ENCODE measurements around the gene ARID4B. TPM values are rescaled to one million over a fixed set of nuclear protein-coding genes. Genes with fewer than 3 reads are reported as not detected.

ARID4B gene
- total RNA-seq, 1 experiment from 2014 or later, result 28.3 TPM

DNA sequence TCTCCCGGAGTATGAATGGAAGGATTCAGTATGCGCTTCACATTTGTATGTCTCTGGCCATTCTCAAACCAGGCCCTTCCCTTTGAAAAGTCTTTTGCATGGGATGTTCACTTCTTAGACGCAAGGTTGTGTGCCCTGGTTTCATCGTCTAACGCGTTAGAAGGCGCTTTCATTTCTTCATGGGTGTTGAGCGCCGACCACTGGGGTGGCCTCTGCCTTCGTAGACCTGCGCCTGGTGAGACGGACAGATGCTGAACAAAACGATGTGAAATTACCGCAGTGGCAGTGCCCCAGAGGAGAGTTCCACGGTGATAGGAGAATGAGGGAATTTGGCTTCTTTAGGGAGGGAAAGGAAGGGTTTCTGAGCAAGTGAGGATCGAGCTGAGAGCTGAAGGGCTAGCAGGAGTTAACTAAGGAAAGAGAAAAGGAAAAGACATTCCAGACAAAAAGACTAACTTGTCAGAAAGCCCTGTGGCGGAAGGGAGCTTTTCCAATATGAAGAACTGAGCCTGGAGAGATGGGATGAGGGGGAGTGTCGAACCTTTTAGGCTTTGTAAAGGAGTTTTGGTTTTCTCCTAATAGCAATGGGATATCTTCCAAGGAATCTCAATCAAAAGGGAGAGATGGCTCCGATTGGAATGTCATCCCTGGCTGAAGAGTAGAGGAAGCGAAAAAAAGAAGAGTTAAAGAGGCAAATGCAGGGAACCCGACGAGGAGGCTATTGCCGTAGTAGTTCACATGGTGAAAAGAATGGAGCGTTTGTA lies 1.3 kb upstream of the ARID4B start:
- no peaks in the 10 kb centered on the region for H3K9me3 ChIP-seq (ENCODE audit: control insufficient read depth in 1 of 2, insufficient read depth in 1 of 2, low read depth in 1 of 2, low read length in 2 of 2)
- H3K9me2 ChIP-seq (ENCODE audit: insufficient read depth), result no peaks in the 10 kb centered on the region
- ChIA-PET CTCF (interaction anchor here (1.2 to 1.8 kb wide), 2 partner anchors 86 to 88 kb away, joined by 3 to 4 read pairs; no protein-coding TSS in a partner anchor), RAD21 (ENCODE audit: low non-redundant PET in 1 of 2, low total read pairs in 2 of 2, uncharacterized antibody in 2 of 2, unreplicated experiment in 2 of 2) (no interaction called here), POLR2A (interaction anchor here (1.2 to 1.8 kb wide), 3 partner anchors 11 to 93 kb away, joined by 3 to 10 read pairs (median 3); partner anchors contain the start of gene TBCE)
- TF ChIP-seq, protein P1, sequence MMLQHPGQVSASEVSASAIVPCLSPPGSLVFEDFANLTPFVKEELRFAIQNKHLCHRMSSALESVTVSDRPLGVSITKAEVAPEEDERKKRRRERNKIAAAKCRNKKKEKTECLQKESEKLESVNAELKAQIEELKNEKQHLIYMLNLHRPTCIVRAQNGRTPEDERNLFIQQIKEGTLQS (IDR thresholded peaks at IDR 0.05), result no peak
- TF ChIP-seq, protein P2, sequence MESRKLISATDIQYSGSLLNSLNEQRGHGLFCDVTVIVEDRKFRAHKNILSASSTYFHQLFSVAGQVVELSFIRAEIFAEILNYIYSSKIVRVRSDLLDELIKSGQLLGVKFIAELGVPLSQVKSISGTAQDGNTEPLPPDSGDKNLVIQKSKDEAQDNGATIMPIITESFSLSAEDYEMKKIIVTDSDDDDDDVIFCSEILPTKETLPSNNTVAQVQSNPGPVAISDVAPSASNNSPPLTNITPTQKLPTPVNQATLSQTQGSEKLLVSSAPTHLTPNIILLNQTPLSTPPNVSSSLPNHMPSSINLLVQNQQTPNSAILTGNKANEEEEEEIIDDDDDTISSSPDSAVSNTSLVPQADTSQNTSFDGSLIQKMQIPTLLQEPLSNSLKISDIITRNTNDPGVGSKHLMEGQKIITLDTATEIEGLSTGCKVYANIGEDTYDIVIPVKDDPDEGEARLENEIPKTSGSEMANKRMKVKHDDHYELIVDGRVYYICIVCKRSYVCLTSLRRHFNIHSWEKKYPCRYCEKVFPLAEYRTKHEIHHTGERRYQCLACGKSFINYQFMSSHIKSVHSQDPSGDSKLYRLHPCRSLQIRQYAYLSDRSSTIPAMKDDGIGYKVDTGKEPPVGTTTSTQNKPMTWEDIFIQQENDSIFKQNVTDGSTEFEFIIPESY (IDR thresholded peaks at IDR 0.05; ENCODE audit: extremely low read depth, insufficient replicate concordance, low read length), result no peak
- no peak for TF ChIP-seq MAX (IDR thresholded peaks at IDR 0.05)
- TF ChIP-seq CEBPB (IDR thresholded peaks at IDR 0.05; ENCODE audit: low read depth), result no peak
- TF ChIP-seq SP1 (IDR thresholded peaks at IDR 0.05; ENCODE audit: low read depth), result no peak
- no peak; the same call in 1 of the 2 replicates for TF ChIP-seq CBX3 (IDR thresholded peaks at IDR 0.05; ENCODE audit: low read depth)
- TF ChIP-seq SIN3A (IDR thresholded peaks at IDR 0.05; ENCODE audit: low read depth), result peak; percentile 9; the same call in 1 of the 2 replicates
- peak; percentile 30; the same call in 1 of the 2 replicates for TF ChIP-seq RAD21 (IDR thresholded peaks at IDR 0.05; ENCODE audit: low read depth)
- TF ChIP-seq ZFX (IDR thresholded peaks at IDR 0.05), result peak; percentile 34; the same call in 1 of the 2 replicates
- no peak for TF ChIP-seq YY1 (IDR thresholded peaks at IDR 0.05; ENCODE audit: extremely low read depth, insufficient replicate concordance, low read depth, low read length)
- no peak for TF ChIP-seq JUND (IDR thresholded peaks at IDR 0.05)
- TF ChIP-seq CTCF (IDR thresholded peaks at IDR 0.05 in 2 of 3, conservative IDR thresholded peaks at IDR 0.05 in 1 of 3; ENCODE audit: borderline replicate concordance in 1 of 3, insufficient read depth in 1 of 3, low read depth in 2 of 3, low read length in 2 of 3), result peak in 1 of 3 experiments; percentile 5; a peak in 1 of 6 replicates
- H3K79me2 ChIP-seq (ENCODE audit: insufficient read depth, low read length), result peaks cover 90% of the 10 kb centered on the region
- TSS peak; percentile 79 for BruUV-seq (replicated peaks)
- intact Hi-C loops (cut with micrococcal nuclease), result loop anchor here (2.0 to 5.0 kb wide), 3 partner anchors 77 to 175 kb away; partner anchors contain the start of gene B3GALNT2
- H3K9ac ChIP-seq (ENCODE audit: low read length), result peak overlapping the region; percentile 95
- peaks cover 3 to 22% of the 10 kb centered on the region in 2 experiments; a peak in 3 of 4 replicates for H3K4me1 ChIP-seq (ENCODE audit: control insufficient read depth in 1 of 2, insufficient read depth in 2 of 2, low read length in 2 of 2)
- peak overlapping the region; percentile 91 to 99 for H3K4me3 ChIP-seq (replicated peaks in 1 of 2; ENCODE audit: low read depth in 1 of 2, low read length in 2 of 2)
- peak overlapping the region; percentile 82 for H3K27ac ChIP-seq (ENCODE audit: low read depth, low read length)
- no peaks in the 10 kb centered on the region for H3K27me3 ChIP-seq (ENCODE audit: insufficient read depth, low read length)
- DNase-seq (ENCODE audit: low read depth, low spot score) (no peak), ATAC-seq (no peak)
- peak overlapping the region; percentile 96 for H3K4me2 ChIP-seq (ENCODE audit: low read length)
- H3K36me3 ChIP-seq (ENCODE audit: control insufficient read depth in 1 of 2, insufficient read depth in 2 of 2, low read length in 2 of 2), result no peaks in the 10 kb centered on the region
- no peaks in the 10 kb centered on the region for H4K20me1 ChIP-seq (ENCODE audit: insufficient read depth)
- peak overlapping the region; percentile 46 for H2AFZ ChIP-seq (ENCODE audit: low read depth, low read length, poor library complexity, severe bottlenecking)
